Common myeloid progenitor, CD34-positive (primary cell): ENCODE measurements around the gene CFAP57.

ENCODE experiments used
- CTCF ChIA-PET: fragments of 350-600 bp; sonication (Branson Sonifier 250); formaldehyde crosslinking; loops from one replicate; lab custom pipeline; 2021; ENCODE audit warnings: antibody characterized with exemption; lab: Charles Lee
- POLR2A ChIA-PET: fragments of 350-600 bp; sonication (Branson Sonifier 250); formaldehyde crosslinking; loops from one replicate; lab custom pipeline; 2021; ENCODE audit warnings: antibody characterized with exemption; lab: Charles Lee
- DNase-seq, 3 donors: peaks; one replicate each; pipeline versions ENCODE4 v3.0.0 to v3.0.0-alpha.2; 2013
- H3K27ac ChIP-seq, 2 experiments: 1 replicate in 1 of 2; 2 replicates in 1 of 2; pipeline ENCODE4 v1.7.0; 2013; ENCODE audit warnings: inconsistent platforms in 2 of 2, low read length in 2 of 2, mild to moderate bottlenecking in 2 of 2, low read depth in 1 of 2, moderate library complexity in 1 of 2; ENCODE audit not compliant: severe bottlenecking in 2 of 2, insufficient read depth in 1 of 2, poor library complexity in 1 of 2
- H3K27me3 ChIP-seq, 5 experiments: replicated peaks in 2 of 5; 1 replicate in 3 of 5; 2 replicates in 2 of 5; pipeline versions ENCODE4 v1.6.1 to v1.7.0; 2013; ENCODE audit warnings: low read length in 4 of 5, mild to moderate bottlenecking in 2 of 5, moderate library complexity in 2 of 5, inconsistent platforms in 1 of 5; ENCODE audit not compliant: insufficient read depth in 5 of 5, control insufficient read depth in 4 of 5
- H3K36me3 ChIP-seq, 4 experiments: 1 replicate in 2 of 4; 2 replicates in 2 of 4; pipeline versions ENCODE4 v1.6.1 to v1.7.0; 2013; ENCODE audit warnings: low read length in 3 of 4, control low read depth in 1 of 4, mild to moderate bottlenecking in 1 of 4; ENCODE audit not compliant: control insufficient read depth in 4 of 4, insufficient read depth in 4 of 4
- H3K4me1 ChIP-seq, 4 experiments: 1 replicate in 3 of 4; 2 replicates in 1 of 4; pipeline versions ENCODE4 v1.6.1 to v1.7.1; 2013; ENCODE audit warnings: low read length in 3 of 4, mild to moderate bottlenecking in 3 of 4, control low read depth in 1 of 4, inconsistent platforms in 1 of 4, moderate library complexity in 1 of 4; ENCODE audit not compliant: control insufficient read depth in 4 of 4, insufficient read depth in 4 of 4; ENCODE audit errors: control extremely low read depth in 1 of 4
- H3K4me3 ChIP-seq, 7 experiments: 1 replicate in 4 of 7; 2 replicates in 3 of 7; pipeline versions ENCODE4 v1.5.1 to v1.7.0; 2013; ENCODE audit warnings: mild to moderate bottlenecking in 7 of 7, low read length in 6 of 7, moderate library complexity in 6 of 7, inconsistent platforms in 2 of 7, low read depth in 2 of 7, control low read depth in 1 of 7; ENCODE audit not compliant: insufficient read depth in 4 of 7, control insufficient read depth in 1 of 7; ENCODE audit errors: extremely low read depth in 1 of 7
- H3K9me3 ChIP-seq, 5 experiments: 1 replicate in 4 of 5; 2 replicates in 1 of 5; pipeline versions ENCODE4 v1.6.1 to v1.7.1; 2013; ENCODE audit warnings: low read length in 4 of 5, mild to moderate bottlenecking in 2 of 5, inconsistent platforms in 1 of 5, low read depth in 1 of 5, moderate library complexity in 1 of 5; ENCODE audit not compliant: control insufficient read depth in 4 of 5, insufficient read depth in 2 of 5; ENCODE audit errors: control extremely low read depth in 1 of 5
- WGBS: methylation state at CpG from one replicate; pipeline ENCODE4 v1.1.5; 2013; ENCODE audit not compliant: insufficient coverage; 5-methylcytosine and 5-hydroxymethylcytosine counted together

CFAP57 gene

DNA sequence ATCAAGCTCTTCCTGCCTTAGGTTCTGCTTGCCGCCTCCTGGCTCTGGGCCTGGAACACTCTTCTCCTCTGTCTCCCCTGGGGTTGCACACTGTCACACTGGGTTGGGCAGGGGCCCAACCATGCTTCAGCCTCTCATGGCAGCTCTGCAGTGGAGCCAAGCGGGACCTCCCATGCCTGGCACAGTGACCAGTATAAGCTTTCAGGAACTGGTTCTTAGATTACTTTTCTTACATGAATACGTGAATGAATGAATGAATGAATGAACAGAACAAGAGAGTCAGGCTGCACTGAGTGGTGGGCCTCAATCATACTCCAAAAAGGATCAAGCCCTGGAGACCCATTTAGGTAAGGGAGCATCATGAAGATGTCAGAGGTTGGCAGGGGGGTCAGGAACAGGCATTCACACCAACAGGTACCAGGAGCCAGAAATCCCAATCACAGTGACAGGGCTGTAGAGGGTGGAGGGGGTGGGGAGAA lies 66.9 kb downstream of the CFAP57 start:
- WGBS: 52% methylated on average over 3 of the region's 3 CpGs
- peak in 2 of 3 donors; percentile 11 to 15 for DNase-seq
- Histone ChIP-seq H3K4me1 (peaks cover 6 to 20% (median 14%) of the 10 kb centered on the region in 4 experiments), H3K27me3 (no peaks in the 10 kb centered on the region), H3K4me3 (no peak overlapping the region), H3K9me3 (no peaks in the 10 kb centered on the region), H3K36me3 (no peaks in the 10 kb centered on the region), H3K27ac (no peak overlapping the region)
- CTCF ChIA-PET: interaction anchor here (0.7 to 4.3 kb wide), 16 partner anchors 8 to 175 kb away, joined by 3 to 32 read pairs (median 4); partner anchors contain the start of genes CDC20 and MPL
- POLR2A ChIA-PET: no interaction called here

DNA sequence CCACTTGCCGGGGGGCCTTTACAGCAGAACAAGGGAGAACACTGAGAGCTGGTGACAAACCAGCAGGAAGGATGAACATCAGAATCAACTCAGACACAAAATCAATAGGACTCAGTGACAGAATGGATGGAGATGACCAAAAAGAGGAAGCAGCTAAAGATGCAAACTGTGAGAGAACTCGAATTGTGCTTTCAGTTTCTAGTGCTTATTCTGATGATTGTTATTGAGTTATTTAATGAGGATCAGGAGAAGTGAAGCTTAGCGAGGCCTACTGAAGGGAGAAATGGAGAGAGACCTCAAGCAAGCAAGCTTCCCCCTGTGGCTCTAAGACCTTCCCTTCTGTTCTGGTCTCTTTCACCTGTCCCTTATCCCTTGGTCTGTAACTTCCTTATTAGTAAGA lies 67.4 kb downstream of the CFAP57 start:
- no peak overlapping the region for H3K27ac ChIP-seq
- ChIA-PET CTCF (interaction anchor here (1.2 to 4.3 kb wide), 13 partner anchors 8 to 174 kb away, joined by 3 to 32 read pairs (median 6); partner anchors contain the start of genes CDC20 and MPL), POLR2A (no interaction called here)
- H3K4me3 ChIP-seq: peak overlapping the region in 4 of 7 experiments; percentile 4 to 68 (median 20)
- no peaks in the 10 kb centered on the region for H3K27me3 ChIP-seq
- H3K4me1 ChIP-seq: peaks cover 6 to 20% (median 14%) of the 10 kb centered on the region in 4 experiments
- H3K9me3 ChIP-seq: no peaks in the 10 kb centered on the region
- DNase-seq: peak; percentile 23 to 73 (median 72)
- H3K36me3 ChIP-seq: no peaks in the 10 kb centered on the region
- 21% methylated on average over 3 of the region's 3 CpGs for WGBS

- H3K36me3 ChIP-seq: no peaks in the 10 kb centered on the region
- DNase-seq: no peak
- H3K27ac ChIP-seq: no peak overlapping the region
- H3K4me1 ChIP-seq: peaks cover 6 to 20% (median 14%) of the 10 kb centered on the region in 4 experiments
- CTCF ChIA-PET: interaction anchor here (4.3 kb wide), 1 partner anchor 117 kb away, joined by 12 read pairs; the partner anchor contains the start of gene CDC20
- WGBS: 75% methylated on average over 6 of the region's 6 CpGs
- POLR2A ChIA-PET: no interaction called here
- peaks cover 0 to 1% (median 0%) of the 10 kb centered on the region in 5 experiments for H3K9me3 ChIP-seq
- H3K27me3 ChIP-seq: no peaks in the 10 kb centered on the region
- H3K4me3 ChIP-seq: no peak overlapping the region
These were observed 69.3 kb downstream of the CFAP57 start for GRCh38 chr1:43241413-43241836.

- CTCF ChIA-PET: interaction anchor here (1.1 to 1.3 kb wide), 6 partner anchors 10 to 171 kb away, joined by 3 to 4 read pairs (median 4); no protein-coding TSS in a partner anchor
- no peak for DNase-seq
- POLR2A ChIA-PET: interaction anchor here (0.8 kb wide), 1 partner anchor 297 kb away, joined by 3 read pairs; no protein-coding TSS in a partner anchor
These were observed 71.2 kb downstream of the CFAP57 start for GRCh38 chr1:43243299-43243698.

GRCh38 chr1:43246466-43247213 lies 74.5 kb downstream of the CFAP57 start:
- WGBS: 100% methylated on average over 2 of the region's 4 CpGs
- H3K27me3 ChIP-seq: no peaks in the 10 kb centered on the region
- H3K4me1 ChIP-seq: no peaks in the 10 kb centered on the region
- no peak overlapping the region for H3K27ac ChIP-seq
- no peak overlapping the region for H3K4me3 ChIP-seq
- DNase-seq: no peak
- no peaks in the 10 kb centered on the region for H3K36me3 ChIP-seq
- ChIA-PET POLR2A (interaction anchor here (0.6 kb wide), 1 partner anchor 163 kb away, joined by 3 read pairs; no protein-coding TSS in a partner anchor), CTCF (interaction anchor here (1.0 kb wide), 1 partner anchor 20 kb away, joined by 3 read pairs; no protein-coding TSS in a partner anchor)
- peaks cover 0 to 6% (median 2%) of the 10 kb centered on the region in 5 experiments for H3K9me3 ChIP-seq

More at GRCh38 chr1:43243299-43243698, 71.2 kb downstream of the CFAP57 start:
- Histone ChIP-seq H3K36me3 (no peaks in the 10 kb centered on the region), H3K4me1 (peaks cover 4 to 17% (median 12%) of the 10 kb centered on the region in 4 experiments), H3K27ac (no peak overlapping the region), H3K9me3 (peaks cover 0 to 5% (median 1%) of the 10 kb centered on the region in 5 experiments), H3K4me3 (no peak overlapping the region), H3K27me3 (no peaks in the 10 kb centered on the region)
- 100% methylated on average over 2 of the region's 6 CpGs for WGBS

DNA sequence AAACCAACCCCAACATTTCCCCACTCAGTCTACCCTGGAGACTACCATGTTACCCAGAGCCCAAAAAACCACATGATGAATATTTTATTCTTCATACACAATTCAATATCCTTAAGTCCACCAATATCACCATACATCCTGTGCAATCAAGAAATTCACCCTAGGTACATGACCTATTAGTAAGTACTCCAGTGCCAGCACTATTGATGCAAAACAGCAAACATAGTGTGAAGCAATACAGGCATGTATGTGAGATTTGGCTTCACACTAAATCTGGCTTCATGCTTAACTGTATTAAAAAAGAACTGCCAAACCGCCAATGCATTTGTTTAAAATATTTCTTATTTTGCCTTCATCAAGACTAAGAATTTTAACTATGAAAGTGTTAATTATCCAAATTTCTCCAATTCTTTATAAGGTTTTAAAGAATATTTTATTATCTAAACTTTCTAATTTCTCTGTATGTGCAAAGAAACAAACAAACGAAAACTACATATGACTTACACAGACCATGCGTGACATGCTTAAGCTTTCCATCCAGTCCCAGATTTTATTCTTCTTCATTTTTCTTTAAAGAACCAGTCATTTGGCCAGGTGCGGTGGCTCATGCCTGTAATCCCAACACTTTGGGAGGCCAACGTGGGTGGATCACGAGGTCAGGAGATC lies 75.3 kb downstream of the CFAP57 start:
- no peak for DNase-seq
- H3K27me3 ChIP-seq: no peaks in the 10 kb centered on the region
- no peak overlapping the region for H3K27ac ChIP-seq
- ChIA-PET POLR2A (no interaction called here), CTCF (no interaction called here)
- H3K36me3 ChIP-seq: no peaks in the 10 kb centered on the region
- WGBS: 86% methylated on average over 3 of the region's 6 CpGs
- no peaks in the 10 kb centered on the region for H3K4me1 ChIP-seq
- H3K9me3 ChIP-seq: peaks cover 0 to 6% (median 2%) of the 10 kb centered on the region in 5 experiments
- H3K4me3 ChIP-seq: no peak overlapping the region
